ENCODE results near the gene ACBD6. TPM values are rescaled to one million over a fixed set of nuclear protein-coding genes. Genes with fewer than 3 reads are reported as not detected.
A peak's percentile ranks its signal among the peaks of the same experiment; 100 is the strongest.
"Not testable (repeated sequence)": the region's sequence is repeated elsewhere in the genome, so short reads cannot be mapped to it uniquely, and the experiment has no call there.

The ACBD6 gene
- total RNA-seq (2022), result 123 and 136 TPM in 2 replicates
- percentile 95 among the genes with signal in this experiment for Bru-seq, nascent RNA
- percentile 77 among the genes with signal in this experiment for BruChase-seq, experiment 1, labeled RNA remaining after a 6-hour chase
- percentile 89 among the genes with signal in this experiment for BruChase-seq, experiment 2, labeled RNA remaining after a 2-hour chase
- long read RNA-seq, transcript ACBD6-201 (8 exons, 1,670 nt), result major isoform, 169 of 202 reads
- long read RNA-seq, partial matches to known transcripts, result 3 of 202 reads
- long read RNA-seq, other reads (novel, unspliced or antisense), result 30 of 202 reads

- POLR2A ChIA-PET, result interaction anchor here (0.5 to 8.4 kb wide), 56 partner anchors 10 to 1768 kb away, joined by 3 to 151 read pairs (median 4); partner anchors contain the start of genes CEP350, STX6, TOR1AIP1 and XPR1
- TF ChIP-seq CTCF (IDR thresholded peaks at IDR 0.05; ENCODE audit: unreplicated experiment), result no peak
- H3K36me3 Mint-ChIP-seq (ENCODE audit: insufficient read depth, unreplicated experiment), result peaks cover 40% of the 10 kb centered on the region
- CTCF ChIA-PET, result interaction anchor here (0.5 to 7.6 kb wide), 26 partner anchors 12 to 1826 kb away, joined by 3 to 86 read pairs (median 4); no protein-coding TSS in a partner anchor
- no TSS peak for BruUV-seq (replicated peaks)
- peak within 1 kb of the TSS; percentile 94 for H3K4me3 Mint-ChIP-seq (ENCODE audit: unreplicated experiment)
- peaks cover 29% of the 10 kb centered on the region for H3K4me1 Mint-ChIP-seq (ENCODE audit: insufficient read depth, unreplicated experiment)
- H3K27me3 Mint-ChIP-seq (ENCODE audit: insufficient read depth, unreplicated experiment), result no peaks in the 10 kb centered on the region
- peak; percentile 94 for DNase-seq (ENCODE audit: unreplicated experiment)
- intact Hi-C loops (cut with micrococcal nuclease), result no loop called here
- no peaks in the 10 kb centered on the region for H3K9me3 Mint-ChIP-seq (ENCODE audit: unreplicated experiment)
- peak within 1 kb of the TSS; percentile 97 for H3K27ac Mint-ChIP-seq (ENCODE audit: low read depth, unreplicated experiment)
Measured at GRCh38 chr1:180502361-180503279, at the start of gene ACBD6. TSS of gene ACBD6 (minus strand) at chr1:180502577. CDS start at chr1:180502266, 311 bp downstream.

- Mint-ChIP-seq H3K4me1 (ENCODE audit: insufficient read depth, unreplicated experiment) (no peaks in the 10 kb centered on the region), H3K4me3 (ENCODE audit: unreplicated experiment) (no peak overlapping the region), H3K9me3 (ENCODE audit: unreplicated experiment) (no peaks in the 10 kb centered on the region), H3K27ac (ENCODE audit: low read depth, unreplicated experiment) (no peak overlapping the region), H3K27me3 (ENCODE audit: insufficient read depth, unreplicated experiment) (no peaks in the 10 kb centered on the region), H3K36me3 (ENCODE audit: insufficient read depth, unreplicated experiment) (no peaks in the 10 kb centered on the region)
- no peak for DNase-seq (ENCODE audit: unreplicated experiment)
- BruUV-seq (replicated peaks), result no TSS peak
- no peak for TF ChIP-seq CTCF (IDR thresholded peaks at IDR 0.05; ENCODE audit: unreplicated experiment)
- intact Hi-C loops (cut with micrococcal nuclease), result no loop called here
- CTCF ChIA-PET, result interaction anchor here (0.6 to 2.0 kb wide), 3 partner anchors 18 to 147 kb away, joined by 3 to 6 read pairs (median 4); no protein-coding TSS in a partner anchor
- POLR2A ChIA-PET, result no interaction called here
Measured at GRCh38 chr1:180551997-180552396, 49.6 kb upstream of the ACBD6 start.

- Mint-ChIP-seq H3K36me3 (ENCODE audit: insufficient read depth, unreplicated experiment) (no peaks in the 10 kb centered on the region), H3K27ac (ENCODE audit: low read depth, unreplicated experiment) (no peak overlapping the region), H3K4me1 (ENCODE audit: insufficient read depth, unreplicated experiment) (no peaks in the 10 kb centered on the region), H3K9me3 (ENCODE audit: unreplicated experiment) (no peaks in the 10 kb centered on the region), H3K27me3 (ENCODE audit: insufficient read depth, unreplicated experiment) (no peaks in the 10 kb centered on the region), H3K4me3 (ENCODE audit: unreplicated experiment) (no peak overlapping the region)
- POLR2A ChIA-PET, result interaction anchor here (0.6 to 1.3 kb wide), 3 partner anchors 8 to 89 kb away, joined by 3 to 6 read pairs (median 3); partner anchors contain the start of gene XPR1
- DNase-seq (ENCODE audit: unreplicated experiment), result no peak
- no peak for TF ChIP-seq CTCF (IDR thresholded peaks at IDR 0.05; ENCODE audit: unreplicated experiment)
- BruUV-seq (replicated peaks), result no TSS peak
- intact Hi-C loops (cut with micrococcal nuclease), result no loop called here
- CTCF ChIA-PET, result interaction anchor here (0.6 to 1.9 kb wide), 13 partner anchors 10 to 847 kb away, joined by 3 to 11 read pairs (median 3); no protein-coding TSS in a partner anchor
Measured at GRCh38 chr1:180550241-180550640, 47.9 kb upstream of the ACBD6 start.

- ChIA-PET CTCF (interaction anchor here (0.6 to 1.9 kb wide), 7 partner anchors 9 to 848 kb away, joined by 3 to 11 read pairs (median 4); no protein-coding TSS in a partner anchor), POLR2A (interaction anchor here (0.7 to 2.0 kb wide), 2 partner anchors 10 to 13 kb away, joined by 4 to 7 read pairs; no protein-coding TSS in a partner anchor)
- H3K4me1 Mint-ChIP-seq (ENCODE audit: insufficient read depth, unreplicated experiment); H3K27me3 Mint-ChIP-seq (ENCODE audit: insufficient read depth, unreplicated experiment); H3K36me3 Mint-ChIP-seq (ENCODE audit: insufficient read depth, unreplicated experiment); DNase-seq (ENCODE audit: unreplicated experiment); H3K27ac Mint-ChIP-seq (ENCODE audit: low read depth, unreplicated experiment); H3K9me3 Mint-ChIP-seq (ENCODE audit: unreplicated experiment); BruUV-seq (replicated peaks); intact Hi-C loops (cut with micrococcal nuclease); H3K4me3 Mint-ChIP-seq (ENCODE audit: unreplicated experiment): not testable (repeated sequence)
Measured at GRCh38 chr1:180549770-180550169, 47.4 kb upstream of the ACBD6 start.
